ENCODE data around the gene AAMP.

Gene AAMP

GRCh38 chr2:218305383-218305782, 35.4 kb upstream of the AAMP start:
- Mint-ChIP-seq H3K4me1 (peaks cover 14% of the 10 kb centered on the region), H3K27ac (no peak overlapping the region), H3K27me3 (ENCODE audit: low read depth, poor library complexity) (peaks cover 6% of the 10 kb centered on the region), H3K4me3 (no peak overlapping the region), H3K9me3 (peaks cover 8% of the 10 kb centered on the region), H3K36me3 (ENCODE audit: low read depth) (no peaks in the 10 kb centered on the region)
- DNase-seq: no peak
- TF ChIP-seq CTCF (IDR thresholded peaks at IDR 0.05): no peak

- no peak overlapping the region for H3K4me3 Mint-ChIP-seq
- peaks cover 40% of the 10 kb centered on the region for H3K4me1 Mint-ChIP-seq
- no peak overlapping the region for H3K27ac Mint-ChIP-seq
- no peaks in the 10 kb centered on the region for H3K36me3 Mint-ChIP-seq (ENCODE audit: low read depth)
- peak; percentile 89 for DNase-seq
- TF ChIP-seq CTCF (IDR thresholded peaks at IDR 0.05): peak; percentile 92
- peaks cover 5% of the 10 kb centered on the region for H3K9me3 Mint-ChIP-seq
- peaks cover 6% of the 10 kb centered on the region for H3K27me3 Mint-ChIP-seq (ENCODE audit: low read depth, poor library complexity)
These were observed 31.4 kb upstream of the AAMP start for GRCh38 chr2:218301176-218301819.

GRCh38 chr2:218300141-218300540, 30.2 kb upstream of the AAMP start:
- Mint-ChIP-seq H3K36me3 (ENCODE audit: low read depth) (no peaks in the 10 kb centered on the region), H3K4me1 (peaks cover 49% of the 10 kb centered on the region), H3K27ac (no peak overlapping the region), H3K27me3 (ENCODE audit: low read depth, poor library complexity) (no peaks in the 10 kb centered on the region), H3K4me3 (no peak overlapping the region), H3K9me3 (no peaks in the 10 kb centered on the region)
- no peak for DNase-seq
- TF ChIP-seq CTCF (IDR thresholded peaks at IDR 0.05): no peak

- DNase-seq: no peak
- Mint-ChIP-seq H3K27me3 (ENCODE audit: low read depth, poor library complexity) (peaks cover 9% of the 10 kb centered on the region), H3K4me3 (no peak overlapping the region), H3K36me3 (ENCODE audit: low read depth) (no peaks in the 10 kb centered on the region), H3K27ac (peak overlapping the region; percentile 3), H3K4me1 (peaks cover 66% of the 10 kb centered on the region), H3K9me3 (no peaks in the 10 kb centered on the region)
- TF ChIP-seq CTCF (IDR thresholded peaks at IDR 0.05): no peak
These were observed 28.5 kb upstream of the AAMP start for GRCh38 chr2:218298314-218298875.

DNA sequence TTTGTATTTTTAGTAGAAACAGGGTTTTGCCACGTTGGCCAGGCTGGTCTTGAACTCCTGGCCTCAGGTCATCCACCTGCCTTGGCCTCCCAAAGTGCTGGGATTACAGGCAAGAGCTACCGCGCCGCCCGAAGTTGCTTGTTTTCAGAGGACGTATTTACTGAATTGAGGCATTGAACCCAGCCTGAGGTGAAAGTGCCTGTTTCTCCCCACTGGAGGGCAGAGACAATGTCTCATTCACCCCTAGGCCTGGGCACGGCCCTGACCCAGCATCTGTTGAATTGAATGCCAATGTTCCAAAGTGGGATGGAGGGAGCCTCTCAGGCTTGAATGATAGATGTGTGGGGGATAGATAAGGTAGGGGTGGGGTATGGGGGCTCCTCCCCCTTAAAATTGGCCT, 26.9 kb upstream of the AAMP start:
- DNase-seq: no peak
- Mint-ChIP-seq H3K4me1 (peaks cover 71% of the 10 kb centered on the region), H3K4me3 (no peak overlapping the region), H3K27ac (no peak overlapping the region), H3K36me3 (ENCODE audit: low read depth) (no peaks in the 10 kb centered on the region), H3K27me3 (ENCODE audit: low read depth, poor library complexity) (peaks cover 15% of the 10 kb centered on the region), H3K9me3 (no peaks in the 10 kb centered on the region)
- no peak for TF ChIP-seq CTCF (IDR thresholded peaks at IDR 0.05)

DNA sequence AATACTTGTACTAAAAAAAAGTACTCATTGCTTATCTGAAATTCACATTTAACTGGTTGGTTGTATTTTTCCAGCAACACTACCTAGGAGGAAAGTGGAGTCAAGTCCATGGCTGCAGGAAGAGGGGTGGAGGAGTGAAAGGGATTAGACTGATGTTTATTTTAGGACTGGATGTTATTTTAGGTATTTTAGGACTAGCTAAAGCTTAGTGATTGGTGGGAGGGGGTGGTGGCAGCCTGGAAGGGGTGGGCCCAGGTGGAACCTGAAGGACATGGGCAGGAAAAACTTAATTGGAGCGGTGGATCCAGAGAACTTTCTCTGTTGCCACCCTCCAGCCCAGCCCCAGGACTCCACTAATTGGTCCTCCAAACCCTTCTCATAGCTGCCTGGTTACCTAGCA, 26.3 kb upstream of the AAMP start:
- H3K36me3 Mint-ChIP-seq (ENCODE audit: low read depth): no peaks in the 10 kb centered on the region

More for the DNA sequence above, 26.3 kb upstream of the AAMP start:
- Mint-ChIP-seq H3K9me3 (no peaks in the 10 kb centered on the region), H3K4me1 (peaks cover 70% of the 10 kb centered on the region), H3K27me3 (ENCODE audit: low read depth, poor library complexity) (peaks cover 15% of the 10 kb centered on the region), H3K27ac (no peak overlapping the region), H3K4me3 (no peak overlapping the region)
- TF ChIP-seq CTCF (IDR thresholded peaks at IDR 0.05): no peak
- DNase-seq: no peak
